ENCODE results near the gene SLC37A2.
"Not testable (repeated sequence)": the region's sequence is repeated elsewhere in the genome, so short reads cannot be mapped to it uniquely, and the experiment has no call there.

SLC37A2 gene

DNA sequence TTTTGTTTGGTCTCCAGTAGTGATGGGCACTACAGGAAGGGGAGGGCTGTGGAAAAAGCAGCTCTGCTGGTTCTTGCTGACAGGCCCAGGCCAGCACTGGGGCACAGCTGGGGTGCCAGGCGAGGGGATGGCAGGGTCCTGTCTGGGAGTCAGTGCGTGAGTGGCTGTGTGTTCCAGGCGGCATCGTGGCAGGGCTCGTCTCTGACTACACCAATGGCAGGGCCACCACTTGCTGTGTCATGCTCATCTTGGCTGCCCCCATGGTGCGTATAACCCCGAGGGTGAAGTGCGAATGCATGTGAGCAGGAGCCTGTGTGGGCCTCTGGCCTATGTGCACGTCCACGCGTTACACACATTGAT is 20.9 kb downstream of the SLC37A2 start:
- DNase-seq (ENCODE audit: low read depth, low spot score), result no peak

- no peak for DNase-seq (ENCODE audit: low read depth, low spot score)
Measured at GRCh38 chr11:125084761-125085231, 21.7 kb downstream of the SLC37A2 start.

GRCh38 chr11:125085301-125086081 is 22.4 kb downstream of the SLC37A2 start:
- DNase-seq (ENCODE audit: low read depth, low spot score), result no peak

GRCh38 chr11:125086633-125087296 is 23.7 kb downstream of the SLC37A2 start:
- no peak for DNase-seq (ENCODE audit: low read depth, low spot score)

DNA sequence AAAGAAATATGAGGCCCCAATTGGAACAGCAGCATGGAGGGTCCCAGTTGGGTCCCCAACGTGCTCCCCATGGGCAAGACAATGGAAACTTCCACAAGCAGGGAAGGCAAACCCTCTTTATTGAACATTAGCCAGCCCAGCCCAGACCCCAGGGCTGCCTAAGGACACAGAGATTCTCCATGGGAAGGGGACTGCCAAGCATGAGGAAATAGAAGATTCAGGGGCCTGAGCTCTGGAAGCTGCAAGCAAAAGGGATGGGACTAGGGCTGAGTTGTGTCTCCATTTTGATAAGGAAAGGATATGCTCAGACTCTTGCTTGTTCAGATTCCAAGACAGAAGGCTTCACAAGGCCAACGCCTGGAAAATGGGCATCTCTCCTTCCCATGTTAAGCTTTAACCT is 25.0 kb downstream of the SLC37A2 start:
- DNase-seq (ENCODE audit: low read depth, low spot score), result no peak

DNA sequence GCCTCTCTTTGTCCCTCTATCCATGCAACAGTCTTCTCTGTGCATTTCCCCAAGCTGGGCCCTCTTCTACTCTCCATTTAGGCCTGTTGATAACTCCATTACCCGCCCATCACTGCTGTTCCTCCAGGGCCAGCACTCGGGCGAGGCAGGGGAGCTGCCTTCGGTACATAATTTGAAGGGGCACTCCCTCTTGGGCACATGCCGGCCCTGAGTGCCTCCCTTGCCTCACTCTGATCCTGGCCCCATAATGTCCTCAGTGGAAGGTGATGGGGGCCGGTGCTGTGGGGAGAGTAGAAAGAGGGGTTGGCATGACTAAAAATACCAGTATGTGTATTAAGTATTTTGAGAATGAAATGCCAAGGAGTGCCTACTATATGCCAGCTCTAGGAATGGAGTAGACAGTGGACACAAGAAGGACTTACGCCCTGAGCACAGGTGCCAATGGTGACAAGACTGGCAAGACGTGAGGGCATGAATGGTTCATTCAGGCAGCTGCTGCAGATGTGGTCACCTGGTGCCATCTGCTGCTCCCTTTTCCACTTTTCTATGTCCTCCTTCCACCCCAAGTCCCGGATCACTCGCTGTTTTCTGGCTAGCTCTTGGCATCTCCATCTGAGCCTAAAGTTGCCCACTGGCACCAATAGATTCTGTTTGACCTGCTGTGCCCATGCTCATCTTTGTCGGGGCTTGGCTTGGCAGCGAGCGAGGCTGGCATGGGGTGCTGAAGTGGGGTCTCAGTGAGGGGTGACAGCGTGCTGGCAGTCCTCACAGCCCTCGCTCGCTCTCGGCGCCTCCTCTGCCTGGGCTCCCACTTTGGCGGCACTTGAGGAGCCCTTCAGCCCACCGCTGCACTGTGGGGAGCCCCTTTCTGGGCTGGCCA is 25.7 kb downstream of the SLC37A2 start:
- DNase-seq (ENCODE audit: low read depth, low spot score), result no peak

- not testable (repeated sequence) for DNase-seq (ENCODE audit: low read depth, low spot score)
Measured at GRCh38 chr11:125089481-125089880, 26.4 kb downstream of the SLC37A2 start.

DNA sequence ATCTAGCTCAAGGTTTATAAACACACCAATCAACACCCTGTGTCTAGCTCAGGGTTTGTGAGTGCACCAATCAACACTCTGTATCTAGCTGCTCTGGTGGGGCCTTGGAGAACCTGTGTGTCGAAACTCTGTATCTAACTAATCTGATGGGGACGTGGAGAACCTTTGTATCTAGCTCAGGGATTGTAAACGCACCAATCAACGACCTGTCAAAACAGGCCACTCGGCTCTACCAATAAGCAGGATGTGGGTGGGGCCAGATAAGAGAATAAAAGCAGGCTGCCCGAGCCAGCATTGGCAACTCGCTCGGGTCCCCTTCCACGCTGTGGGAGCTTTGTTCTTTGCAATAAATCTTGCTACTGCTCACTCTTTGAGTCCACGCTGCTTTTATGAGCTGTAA is 27.0 kb downstream of the SLC37A2 start:
- not testable (repeated sequence) for DNase-seq (ENCODE audit: low read depth, low spot score)

DNA sequence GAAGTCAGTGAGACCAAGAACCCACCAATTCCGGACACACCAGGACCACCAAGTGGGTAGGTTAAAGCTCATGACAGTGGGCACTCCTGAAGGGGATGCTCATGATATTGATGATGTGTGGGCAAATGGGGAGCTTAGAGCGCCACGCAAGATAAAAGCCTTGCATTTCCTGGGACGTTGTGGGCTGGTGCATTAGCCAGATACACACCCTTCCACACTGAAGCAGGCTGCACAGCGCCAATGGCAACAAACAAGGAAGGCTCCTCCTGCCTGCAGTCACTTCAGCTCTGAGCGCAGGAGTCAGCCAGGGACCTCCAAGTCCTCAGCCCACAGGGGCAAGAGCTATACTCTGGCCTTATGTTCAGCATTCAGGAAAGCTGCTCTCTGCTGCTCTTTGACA is 27.7 kb downstream of the SLC37A2 start:
- DNase-seq (ENCODE audit: low read depth, low spot score), result no peak

GRCh38 chr11:125091247-125091876 is 28.3 kb downstream of the SLC37A2 start:
- peak; percentile 34 for DNase-seq (ENCODE audit: low read depth, low spot score)

GRCh38 chr11:125091877-125092664 is 29.0 kb downstream of the SLC37A2 start:
- DNase-seq (ENCODE audit: low read depth, low spot score), result no peak

DNA sequence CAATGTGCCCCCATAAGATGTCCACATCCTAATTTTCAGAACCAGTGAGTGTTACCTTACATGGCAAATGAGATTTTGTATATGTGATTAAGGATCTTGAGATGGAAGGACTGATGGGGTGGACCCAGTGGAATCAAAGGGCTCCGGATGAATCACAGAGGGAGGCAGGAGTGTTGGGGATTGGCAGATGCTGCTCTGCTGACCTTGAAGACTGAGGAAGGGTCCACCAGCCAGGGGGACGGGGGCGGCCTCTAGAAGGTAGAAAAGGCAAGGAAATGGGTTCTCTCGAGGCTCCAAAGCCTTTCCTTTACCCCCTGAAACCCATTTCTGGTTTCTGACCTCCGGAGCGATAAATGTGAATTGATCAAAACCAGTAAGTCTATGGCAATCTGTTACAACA is 29.6 kb downstream of the SLC37A2 start:
- DNase-seq (ENCODE audit: low read depth, low spot score), result no peak

GRCh38 chr11:125093502-125093901 is 30.4 kb downstream of the SLC37A2 start:
- no peak for DNase-seq (ENCODE audit: low read depth, low spot score)

GRCh38 chr11:125094731-125095130 is 31.6 kb downstream of the SLC37A2 start:
- no peak for DNase-seq (ENCODE audit: low read depth, low spot score)

DNA sequence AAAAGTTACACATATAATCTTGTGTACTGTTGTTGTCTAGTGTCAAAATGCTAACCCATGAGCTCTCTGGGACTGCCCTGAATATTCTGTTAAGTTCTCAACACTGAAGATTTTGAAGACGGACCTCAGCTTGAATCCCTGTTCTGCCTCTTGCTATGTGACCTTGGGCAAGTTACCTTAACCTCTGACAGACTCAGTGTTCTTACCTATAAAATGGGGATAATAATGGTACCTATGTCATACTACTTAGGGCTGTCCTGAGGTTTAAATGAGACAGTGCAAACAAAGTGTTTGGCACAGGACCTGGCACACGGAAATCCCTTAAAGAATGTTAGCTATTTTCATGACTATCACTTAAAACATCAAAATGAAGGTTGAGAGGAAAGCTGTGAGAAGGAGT is 37.0 kb downstream of the SLC37A2 start:
- DNase-seq (ENCODE audit: low read depth, low spot score), result no peak

DNA sequence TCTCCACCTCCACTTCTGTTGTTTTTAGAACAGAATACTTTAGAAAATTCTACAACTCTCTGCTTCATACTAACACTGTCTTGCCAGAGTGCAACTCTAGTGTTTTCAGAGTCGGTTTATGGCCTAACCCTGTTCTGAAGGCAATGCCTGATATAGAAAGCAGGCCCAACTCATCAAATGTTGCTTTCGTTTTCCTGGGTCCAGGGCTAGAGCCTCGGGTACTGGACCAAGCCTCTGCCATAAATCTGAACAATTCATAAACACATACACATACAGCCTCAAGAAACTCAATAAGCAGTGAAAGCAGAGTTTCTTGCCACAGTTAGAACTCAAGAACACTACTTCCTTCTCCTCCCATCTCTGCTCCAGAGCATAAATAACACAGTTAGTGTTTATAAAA is 38.5 kb downstream of the SLC37A2 start:
- DNase-seq (ENCODE audit: low read depth, low spot score), result no peak

- no peak for DNase-seq (ENCODE audit: low read depth, low spot score)
Measured at GRCh38 chr11:125102025-125102424, 38.9 kb downstream of the SLC37A2 start.

DNA sequence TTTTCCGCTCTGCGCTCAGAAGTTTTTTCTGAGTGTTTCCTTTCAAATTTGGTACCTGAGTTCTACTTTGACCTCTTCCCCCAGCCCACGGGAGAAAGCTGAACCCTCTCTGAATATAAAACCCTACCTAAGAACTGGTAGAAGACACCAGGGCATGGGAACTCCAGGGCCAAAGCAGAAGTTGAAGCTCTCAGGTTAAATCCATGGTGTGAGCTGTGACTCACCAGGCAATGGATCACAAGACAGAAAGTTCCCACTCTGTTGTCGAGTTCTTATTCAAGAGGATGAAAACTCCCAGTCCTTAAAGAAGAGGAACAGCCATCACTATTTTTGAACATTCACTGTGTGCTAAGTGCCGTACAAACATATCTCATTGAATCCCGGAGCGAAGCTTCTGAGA is 39.4 kb downstream of the SLC37A2 start:
- DNase-seq (ENCODE audit: low read depth, low spot score), result no peak

GRCh38 chr11:125105926-125106325 is 42.8 kb downstream of the SLC37A2 start:
- DNase-seq (ENCODE audit: low read depth, low spot score), result no peak

DNA sequence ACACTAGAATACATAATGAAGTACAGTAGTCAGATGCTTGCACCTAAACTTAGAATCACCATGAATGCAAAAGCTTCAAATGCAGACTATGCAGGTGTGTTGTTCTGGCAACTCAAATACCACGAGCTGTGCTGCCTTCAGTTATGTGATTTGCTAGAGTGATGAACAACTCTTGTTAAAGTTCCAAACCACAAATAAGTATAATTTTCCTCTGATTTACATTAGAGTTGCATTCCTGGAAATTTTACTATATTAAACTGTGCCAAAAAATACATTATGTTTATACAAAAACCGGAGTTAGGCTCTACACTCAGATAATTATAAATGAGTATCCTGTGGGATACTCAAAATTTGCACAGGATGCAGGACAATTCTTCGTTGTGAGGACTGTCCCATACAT is 45.4 kb downstream of the SLC37A2 start:
- no peak for DNase-seq (ENCODE audit: low read depth, low spot score)

GRCh38 chr11:125110506-125110905 is 47.4 kb downstream of the SLC37A2 start:
- DNase-seq (ENCODE audit: low read depth, low spot score), result no peak
